ENCODE results near the gene CYP8B1.

The CYP8B1 gene, protein sequence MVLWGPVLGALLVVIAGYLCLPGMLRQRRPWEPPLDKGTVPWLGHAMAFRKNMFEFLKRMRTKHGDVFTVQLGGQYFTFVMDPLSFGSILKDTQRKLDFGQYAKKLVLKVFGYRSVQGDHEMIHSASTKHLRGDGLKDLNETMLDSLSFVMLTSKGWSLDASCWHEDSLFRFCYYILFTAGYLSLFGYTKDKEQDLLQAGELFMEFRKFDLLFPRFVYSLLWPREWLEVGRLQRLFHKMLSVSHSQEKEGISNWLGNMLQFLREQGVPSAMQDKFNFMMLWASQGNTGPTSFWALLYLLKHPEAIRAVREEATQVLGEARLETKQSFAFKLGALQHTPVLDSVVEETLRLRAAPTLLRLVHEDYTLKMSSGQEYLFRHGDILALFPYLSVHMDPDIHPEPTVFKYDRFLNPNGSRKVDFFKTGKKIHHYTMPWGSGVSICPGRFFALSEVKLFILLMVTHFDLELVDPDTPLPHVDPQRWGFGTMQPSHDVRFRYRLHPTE

GRCh38 chr3:42875325-42876151 is at the start of gene CYP8B1:
CYP8B1 (minus strand) TSS chr3:42875879; CDS start chr3:42875816, 63 bp downstream.
- no peak for DNase-seq (ENCODE audit: low read depth in 2 of 2)

DNA sequence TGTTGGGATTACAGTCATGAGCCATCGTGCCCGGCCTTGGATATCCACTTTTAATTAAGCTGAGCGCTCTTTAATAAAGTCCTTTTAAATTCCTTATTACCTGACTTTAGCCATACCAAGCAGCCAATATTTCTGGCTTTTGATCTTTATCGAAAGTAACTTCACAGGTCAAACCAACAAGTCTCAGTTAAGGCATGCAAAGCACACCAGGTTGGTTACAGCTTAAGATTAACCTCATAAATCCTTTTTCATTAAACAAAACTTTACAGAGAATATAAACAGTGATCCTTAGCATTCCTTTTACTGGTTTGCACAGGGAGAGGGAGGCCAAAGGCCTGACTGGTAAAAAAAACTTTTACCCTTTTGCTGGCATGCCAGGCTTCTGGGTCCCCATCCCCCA is 47.9 kb upstream of the CYP8B1 start:
- DNase-seq (ENCODE audit: low read depth in 2 of 2) = no peak

DNA sequence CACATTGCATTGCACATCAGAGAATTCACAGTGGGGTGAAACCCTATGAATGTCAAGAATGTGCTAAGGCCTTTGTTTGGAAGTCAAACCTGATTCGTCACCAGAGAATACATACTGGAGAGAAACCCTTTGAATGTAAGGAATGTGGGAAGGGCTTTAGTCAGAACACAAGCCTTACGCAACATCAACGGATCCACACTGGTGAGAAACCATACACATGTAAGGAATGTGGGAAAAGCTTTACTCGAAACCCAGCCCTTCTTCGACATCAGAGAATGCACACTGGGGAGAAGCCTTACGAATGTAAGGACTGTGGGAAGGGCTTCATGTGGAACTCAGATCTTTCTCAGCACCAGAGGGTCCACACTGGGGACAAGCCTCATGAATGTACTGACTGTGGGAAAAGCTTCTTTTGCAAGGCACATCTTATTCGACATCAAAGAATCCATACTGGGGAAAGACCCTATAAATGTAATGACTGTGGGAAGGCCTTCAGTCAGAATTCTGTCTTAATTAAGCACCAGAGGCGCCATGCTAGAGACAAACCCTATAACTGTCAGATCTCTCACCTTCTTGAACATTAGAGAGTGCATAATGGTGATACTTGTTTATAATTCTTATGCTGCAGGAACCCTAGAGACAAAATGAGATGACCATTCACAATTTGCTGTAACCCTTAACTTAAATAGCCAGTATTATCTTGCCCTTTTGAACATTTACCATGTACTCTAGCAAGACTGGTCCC is 39.3 kb upstream of the CYP8B1 start:
- no peak for DNase-seq (ENCODE audit: low read depth in 2 of 2)

GRCh38 chr3:42911551-42911950 is 35.9 kb upstream of the CYP8B1 start:
- no peak for DNase-seq (ENCODE audit: low read depth in 2 of 2)

DNA sequence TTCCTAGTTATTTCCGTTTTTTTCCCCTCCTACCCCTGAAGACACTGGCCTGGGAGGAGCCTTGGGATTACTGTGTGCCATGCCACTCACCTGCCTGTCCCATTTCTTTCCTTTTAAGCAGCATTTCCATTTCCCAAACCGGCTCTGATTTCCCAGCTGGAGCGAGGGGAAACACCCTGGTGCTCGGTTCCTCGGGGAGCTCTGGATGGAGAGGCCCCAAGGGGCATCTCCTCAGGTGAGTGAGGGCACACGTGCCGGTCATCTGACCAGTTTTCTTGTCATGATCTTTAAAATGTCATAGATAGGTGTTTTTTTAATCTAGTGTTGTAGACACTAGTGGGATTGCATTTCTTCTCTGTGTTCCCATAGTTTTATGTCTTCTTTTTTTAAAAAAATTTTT is 33.0 kb upstream of the CYP8B1 start:
- DNase-seq (ENCODE audit: low read depth in 2 of 2) = no peak

GRCh38 chr3:42906848-42907183 is 31.1 kb upstream of the CYP8B1 start:
- no peak for DNase-seq (ENCODE audit: low read depth in 2 of 2)

DNA sequence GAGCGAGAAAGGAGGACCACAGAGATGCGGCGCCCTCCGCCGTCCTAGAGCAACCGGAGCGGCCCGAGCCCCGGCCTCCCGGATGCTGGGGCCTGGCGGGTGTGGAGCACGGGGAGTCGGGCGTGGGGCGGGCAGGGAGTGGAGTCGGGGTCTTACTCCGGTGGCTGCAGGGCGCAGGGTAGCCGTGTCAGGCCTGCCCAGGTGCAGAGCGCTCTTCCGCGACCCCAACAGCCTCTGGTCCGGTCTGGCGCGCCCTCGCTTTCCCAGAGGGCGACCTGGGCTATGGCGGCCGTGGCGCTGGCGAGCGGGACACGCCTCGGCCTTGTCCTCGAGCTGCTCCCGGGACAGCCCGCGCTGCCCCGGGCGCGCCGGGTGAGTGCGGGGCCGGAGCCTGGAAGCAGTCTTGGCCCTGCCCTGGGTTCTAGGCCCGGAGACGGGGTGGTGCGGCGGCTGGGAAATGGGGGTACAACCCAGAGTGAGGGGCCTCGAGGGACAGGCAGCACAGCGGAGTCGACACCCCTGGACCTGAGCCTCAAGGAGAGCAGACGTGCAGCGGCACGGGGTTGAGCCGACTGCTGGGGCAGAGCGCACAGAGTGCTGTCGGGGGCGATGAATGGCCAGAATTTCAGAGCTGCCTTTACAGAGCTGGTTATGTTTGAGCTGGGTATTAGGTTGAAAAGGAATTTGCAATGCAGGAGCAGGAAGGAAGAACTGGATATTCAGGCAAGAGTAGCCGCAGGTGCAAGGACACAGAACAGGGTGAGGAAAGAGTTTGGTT is 30.6 kb upstream of the CYP8B1 start, which contains the start of gene ZNF662:
Gene ZNF662, plus strand, starts transcription at position 73 of the 778 bp plus-strand sequence. CDS start 1,973 bp downstream, outside the sequence.
- peak in 1 of 2 donors; percentile 26 for DNase-seq (ENCODE audit: low read depth in 2 of 2)

DNA sequence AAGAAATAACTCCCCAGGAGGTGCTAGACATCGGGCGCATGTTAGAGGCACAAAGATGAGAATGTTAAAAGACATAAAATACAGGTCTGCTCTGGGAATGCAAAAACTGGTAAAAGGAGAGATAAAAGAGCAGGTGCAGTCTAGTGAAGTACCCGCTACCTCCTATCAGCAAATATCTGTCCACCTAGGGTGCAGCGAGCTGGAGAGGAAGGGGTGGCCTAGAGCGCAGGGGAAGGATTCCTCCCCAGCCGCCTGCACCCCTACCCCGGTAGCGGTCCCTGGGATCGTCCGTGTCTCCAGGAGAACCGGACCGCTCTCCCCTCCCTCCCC is 30.0 kb upstream of the CYP8B1 start:
- no peak for DNase-seq (ENCODE audit: low read depth in 2 of 2)

DNA sequence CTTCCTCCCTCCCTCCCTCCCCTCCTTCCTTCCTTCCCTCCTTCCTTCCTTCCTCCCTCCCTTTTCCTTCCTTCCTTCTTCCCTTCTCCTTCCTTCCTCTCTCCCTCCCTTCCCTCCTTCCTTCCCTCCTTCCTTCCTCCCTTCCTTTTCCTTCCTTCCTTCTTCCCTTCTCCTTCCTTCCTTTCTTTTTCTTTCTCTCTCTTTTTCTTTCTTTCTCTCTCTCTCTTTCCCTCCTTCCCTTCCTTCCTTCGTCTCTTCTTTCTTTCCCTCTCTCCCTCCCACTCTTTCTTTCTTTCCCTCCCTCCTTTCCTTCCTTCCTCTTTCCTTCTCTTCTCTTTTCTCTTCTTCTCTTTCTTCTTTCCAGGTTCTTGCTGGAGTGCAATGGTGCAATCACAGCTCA is 28.4 kb upstream of the CYP8B1 start:
- no peak for DNase-seq (ENCODE audit: low read depth in 2 of 2)

- no peak for DNase-seq (ENCODE audit: low read depth in 2 of 2)
These were observed 26.6 kb upstream of the CYP8B1 start for GRCh38 chr3:42902257-42902656.

- no peak for DNase-seq (ENCODE audit: low read depth in 2 of 2)
These were observed 25.4 kb upstream of the CYP8B1 start for GRCh38 chr3:42901073-42901415.

- DNase-seq (ENCODE audit: low read depth in 2 of 2) = no peak
These were observed 24.8 kb upstream of the CYP8B1 start for GRCh38 chr3:42900226-42901072.

DNA sequence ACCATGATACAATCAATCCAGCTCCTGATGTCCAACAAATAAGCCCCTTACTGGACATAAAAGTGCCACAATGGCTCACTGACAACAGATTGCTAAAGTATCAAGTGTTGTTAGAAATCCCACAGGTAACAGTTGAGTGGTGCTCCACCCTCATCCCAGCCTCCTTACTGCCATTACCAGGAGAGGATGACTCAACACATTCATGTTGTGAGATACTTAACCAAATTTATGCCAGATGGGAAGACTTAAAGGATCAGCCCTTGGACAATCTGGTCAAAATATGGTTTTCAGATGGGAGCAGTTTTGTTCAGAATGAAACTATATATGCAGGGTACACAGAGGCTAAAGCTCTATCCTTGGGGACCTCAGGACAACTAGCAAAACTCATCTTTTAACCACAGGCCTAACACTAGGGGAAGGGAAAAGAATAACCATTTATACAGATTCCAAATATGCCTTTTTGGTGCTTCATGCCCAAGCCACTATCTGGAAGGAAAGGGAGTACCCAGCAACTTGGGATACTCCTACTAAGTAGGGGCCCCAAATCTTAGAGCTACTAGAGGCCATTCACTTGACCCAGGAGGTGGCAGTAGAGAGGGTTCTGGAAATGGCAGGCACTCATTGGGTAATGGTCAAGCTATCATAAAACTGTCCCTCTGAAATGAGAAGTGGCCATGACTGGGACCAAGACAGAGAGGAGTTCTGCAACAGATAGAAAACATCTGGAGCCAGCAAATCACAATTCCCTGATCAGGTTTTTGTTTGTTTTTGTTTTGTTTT is 23.4 kb upstream of the CYP8B1 start:
- no peak for DNase-seq (ENCODE audit: low read depth in 2 of 2)

GRCh38 chr3:42895580-42895868 is 19.8 kb upstream of the CYP8B1 start:
- no peak for DNase-seq (ENCODE audit: low read depth in 2 of 2)

DNA sequence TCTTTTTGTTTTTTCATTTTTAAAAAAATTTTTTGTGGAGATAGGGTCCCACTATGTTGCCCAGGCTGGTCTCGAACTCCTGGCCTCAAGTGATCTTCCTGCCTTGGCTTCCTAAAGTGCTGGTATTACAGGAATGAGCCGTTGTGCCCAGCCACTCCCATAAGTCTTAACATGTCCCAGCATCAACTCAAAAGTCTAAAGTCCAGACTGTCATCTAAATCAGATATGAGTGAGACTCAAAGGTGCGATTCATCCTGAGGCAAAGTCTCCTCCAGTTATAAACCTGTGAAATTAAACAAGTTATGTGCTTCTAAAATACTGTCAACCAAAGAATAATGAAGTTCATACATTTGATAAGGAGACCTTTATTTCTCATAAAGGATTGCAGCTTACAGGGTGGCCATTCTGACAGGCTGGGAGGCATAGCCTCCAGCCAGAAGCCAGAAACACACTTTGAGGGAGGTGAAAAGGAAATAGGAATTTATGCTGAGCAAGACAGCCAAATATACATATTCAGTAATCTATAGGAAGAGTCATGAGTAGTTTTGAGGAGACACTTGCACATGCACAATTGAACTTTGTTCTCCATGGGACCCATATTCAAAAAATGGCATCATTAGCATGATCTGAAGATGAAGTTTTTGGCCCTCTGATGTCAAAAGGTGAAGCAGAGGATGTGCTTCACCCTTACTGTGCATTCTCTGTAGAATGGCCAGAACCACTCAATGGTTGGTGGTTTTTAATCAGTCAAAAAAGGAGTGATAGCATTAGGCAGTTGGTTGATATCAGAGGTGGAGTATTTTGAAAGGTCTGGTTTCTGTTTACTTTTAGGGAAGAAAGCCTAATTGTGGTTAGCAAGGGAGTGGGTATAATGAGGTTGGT is 19.3 kb upstream of the CYP8B1 start:
- no peak for DNase-seq (ENCODE audit: low read depth in 2 of 2)

DNA sequence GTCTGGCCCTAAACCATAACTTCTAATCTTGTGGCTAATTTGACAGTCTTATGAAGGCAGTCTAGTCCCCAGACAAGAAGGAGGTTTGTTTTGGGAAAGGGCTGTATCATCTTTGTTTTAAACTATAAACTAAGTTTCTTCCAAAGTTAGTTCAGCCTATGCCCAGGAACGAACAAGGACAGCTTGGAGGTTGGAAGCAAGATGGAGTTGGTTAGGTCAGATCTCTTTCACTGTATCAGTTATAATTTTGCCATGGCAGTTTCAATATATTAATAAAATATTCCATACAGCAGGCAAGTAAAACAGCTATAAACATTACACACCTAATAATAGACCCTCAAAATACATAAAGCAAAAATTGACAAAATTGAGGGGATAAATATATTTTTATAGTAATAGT is 17.1 kb upstream of the CYP8B1 start:
- no peak for DNase-seq (ENCODE audit: low read depth in 2 of 2)

DNA sequence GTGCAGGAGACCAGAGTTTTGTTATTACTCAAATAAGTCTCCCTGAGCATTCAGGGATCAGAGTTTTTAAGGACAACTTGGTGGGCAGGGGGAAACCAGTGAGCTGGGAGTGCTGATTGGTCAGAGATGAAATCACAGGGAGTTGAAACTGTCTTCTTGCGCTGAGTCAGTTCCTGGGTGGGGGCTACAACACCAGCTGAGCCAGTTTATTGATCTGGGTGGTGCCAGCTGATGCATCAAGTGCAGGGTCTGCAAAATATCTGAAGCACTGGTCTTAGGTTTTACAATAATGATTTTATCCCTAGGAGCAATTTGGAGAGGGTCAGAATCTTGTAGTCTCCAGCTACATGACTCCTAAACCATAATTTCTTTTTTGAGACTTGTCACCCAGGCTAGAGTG is 16.5 kb upstream of the CYP8B1 start:
- no peak for DNase-seq (ENCODE audit: low read depth in 2 of 2)

GRCh38 chr3:42891042-42891441 is 15.4 kb upstream of the CYP8B1 start:
- DNase-seq (ENCODE audit: low read depth in 2 of 2) = no peak

DNA sequence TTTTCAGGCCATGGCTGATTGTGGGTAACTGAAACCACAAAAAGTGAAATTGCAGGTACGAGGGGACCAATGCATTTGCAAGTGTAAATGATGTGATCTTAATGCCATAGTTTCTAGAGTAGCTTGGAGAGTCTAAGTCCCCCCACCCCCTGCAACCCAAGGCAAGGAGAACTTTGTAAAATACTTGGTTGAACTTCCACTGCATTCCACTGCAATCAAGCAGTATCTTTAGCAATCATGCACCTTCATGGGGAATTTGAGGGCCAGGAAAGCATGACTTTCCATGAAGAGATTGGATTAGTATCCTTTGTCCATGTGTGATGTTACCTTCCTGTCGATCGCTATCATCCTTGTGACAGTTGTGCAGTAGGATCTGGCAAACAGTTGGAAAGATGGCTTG is 11.4 kb upstream of the CYP8B1 start:
- no peak for DNase-seq (ENCODE audit: low read depth in 2 of 2)
